ENCODE data around the gene TMA7.
A peak's percentile ranks its signal among the peaks of the same experiment; 100 is the strongest.
"Not testable (repeated sequence)": the region's sequence is repeated elsewhere in the genome, so short reads cannot be mapped to it uniquely, and the experiment has no call there.

Gene TMA7

DNA sequence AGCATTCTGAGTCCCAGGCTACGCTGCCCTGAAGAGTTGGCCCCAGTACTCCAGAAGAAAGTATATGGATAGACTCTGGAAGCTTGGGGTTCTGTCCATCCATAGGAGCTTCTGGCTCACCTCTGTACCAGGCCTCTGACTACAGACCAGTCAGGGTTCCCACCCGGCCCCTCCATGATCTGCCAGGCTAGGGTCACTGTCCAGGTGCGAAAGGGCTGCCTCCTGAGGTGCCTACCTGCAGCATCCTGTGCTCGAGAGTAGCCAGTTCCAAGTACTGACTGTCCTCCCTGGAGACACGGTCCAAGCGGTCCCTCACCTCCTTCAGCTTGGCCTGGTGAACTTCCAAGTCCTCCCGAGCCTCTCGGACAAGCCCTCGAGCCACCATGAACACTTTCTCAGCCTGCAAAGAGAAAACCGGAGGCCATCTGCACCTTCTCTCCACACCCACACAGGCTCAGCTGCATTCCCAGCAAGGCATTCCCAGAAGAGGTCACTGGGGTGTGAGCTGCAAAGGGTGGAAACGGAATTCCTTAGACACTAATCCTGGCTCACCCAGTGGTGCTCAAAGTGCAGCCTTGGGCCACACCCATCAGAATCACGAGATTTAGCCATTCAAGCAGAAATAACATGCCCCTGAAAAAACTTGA is 6.5 kb upstream of the TMA7 start:
- intact Hi-C loops (cut with DNase I), result no loop called here
- peak in 2 of 10 donors; percentile 49 to 71 for DNase-seq

DNA sequence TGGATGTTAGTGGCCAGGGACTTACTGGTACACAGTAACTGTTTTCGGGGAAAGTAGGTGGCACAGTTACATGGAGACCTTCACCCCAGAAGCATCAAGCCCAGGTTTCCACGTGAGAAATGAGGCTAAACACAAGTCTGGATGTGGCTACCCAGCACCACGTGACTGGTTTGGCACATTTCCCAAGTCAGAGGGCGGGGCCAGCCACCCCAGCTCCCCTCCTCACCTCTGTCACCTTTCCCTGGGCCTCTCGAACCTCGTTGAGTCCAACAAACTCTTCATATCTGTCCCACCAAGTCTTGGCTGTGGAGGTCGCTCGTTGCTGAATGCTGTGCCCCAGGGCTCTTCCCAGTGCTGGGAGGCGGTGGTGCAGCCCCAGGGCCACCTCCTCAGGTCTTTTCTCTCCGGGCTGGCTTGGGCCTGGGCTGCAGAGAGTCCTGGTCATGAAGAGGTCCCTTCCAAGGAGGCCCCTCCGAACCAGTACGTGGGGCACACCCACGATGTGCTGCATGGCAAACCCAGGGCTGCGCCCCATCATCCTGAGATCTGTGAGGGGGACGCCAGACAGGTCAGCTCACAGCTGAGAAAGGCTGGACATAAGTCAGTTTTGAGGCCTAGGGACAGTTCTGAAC is 5.3 kb upstream of the TMA7 start:
- intact Hi-C loops (cut with DNase I), result loop anchor here (5.0 kb wide), 1 partner anchor 242 kb away; no protein-coding TSS in a partner anchor
- peak in 2 of 10 donors; percentile 66 to 73 for DNase-seq

DNA sequence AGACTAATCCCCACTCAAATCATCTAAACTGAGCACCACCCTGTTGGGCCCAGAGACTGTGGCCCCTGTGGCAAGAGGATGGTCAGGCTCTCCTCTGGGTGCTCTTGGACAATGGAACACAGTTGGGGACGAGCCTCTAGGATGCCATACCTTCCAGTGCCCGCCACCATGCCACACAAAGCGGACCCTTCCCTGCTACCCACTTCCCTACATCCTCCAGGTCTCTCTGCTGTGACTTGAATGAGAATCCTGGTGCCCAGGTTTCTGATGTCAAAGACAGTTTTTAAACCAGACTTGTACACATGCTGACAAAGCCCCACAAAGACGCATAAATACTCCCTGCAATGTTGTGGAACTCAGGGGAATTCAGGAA is 4.8 kb upstream of the TMA7 start:
- intact Hi-C loops (cut with DNase I), result loop anchor here (5.0 kb wide), 1 partner anchor 243 kb away; no protein-coding TSS in a partner anchor

DNA sequence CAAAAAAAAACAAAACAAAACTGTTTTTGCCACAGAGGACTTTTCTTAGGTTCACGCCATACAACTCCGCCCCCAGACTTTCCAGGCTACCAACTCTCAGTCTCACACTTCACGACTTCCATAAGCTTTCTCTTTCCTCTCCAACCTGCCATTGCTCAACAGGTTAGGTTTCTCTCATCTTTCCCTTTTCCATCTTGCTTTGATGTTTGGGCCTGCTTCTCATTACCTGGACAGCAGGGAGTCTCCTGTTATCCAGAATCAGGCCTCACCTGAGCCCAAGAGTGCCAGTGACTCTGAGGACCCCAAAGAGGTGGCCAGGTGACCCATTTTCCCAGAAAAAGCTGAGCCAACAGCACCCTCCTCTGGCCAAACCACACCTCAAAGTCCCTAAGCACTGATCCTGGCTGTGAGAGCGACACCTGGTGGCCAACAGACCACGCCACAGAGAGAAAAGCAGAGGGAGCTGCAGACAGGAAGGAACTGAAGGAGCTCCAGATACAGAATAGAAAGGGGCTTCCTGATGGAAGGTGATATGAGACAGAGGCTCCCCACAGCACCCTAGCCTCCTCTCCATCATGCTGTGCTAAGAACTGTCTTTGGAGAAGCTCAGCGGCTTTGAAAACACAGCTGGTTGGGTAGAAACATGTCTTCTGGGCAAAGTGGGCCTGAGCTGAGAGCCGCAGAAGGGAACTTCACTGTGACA is 4.1 kb upstream of the TMA7 start:
- intact Hi-C loops (cut with DNase I), result loop anchor here (1.0 to 5.0 kb wide), 4 partner anchors 35 to 244 kb away; no protein-coding TSS in a partner anchor
- DNase-seq, result peak; percentile 77 to 99 (median 92)

More for the DNA sequence above, 4.8 kb upstream of the TMA7 start:
- DNase-seq, result no peak

DNA sequence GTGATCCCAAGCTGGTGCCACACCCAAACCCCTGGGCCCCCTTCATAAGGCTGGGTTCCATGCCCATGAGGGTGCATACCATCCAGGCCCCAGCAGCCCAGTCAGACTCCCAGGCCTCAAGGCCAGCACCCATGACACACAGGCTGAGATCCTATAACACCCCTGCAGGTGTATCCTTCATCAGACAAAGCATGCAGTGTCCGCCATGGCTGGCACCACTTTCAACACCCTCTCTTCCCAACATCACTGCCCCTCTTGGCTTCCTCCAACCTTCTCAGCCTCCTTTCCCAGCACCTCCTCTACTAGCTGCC is 3.6 kb upstream of the TMA7 start:
- intact Hi-C loops (cut with DNase I), result loop anchor here (1.0 to 5.0 kb wide), 4 partner anchors 35 to 244 kb away; no protein-coding TSS in a partner anchor
- DNase-seq, result peak in 1 of 10 donors; percentile 31

DNA sequence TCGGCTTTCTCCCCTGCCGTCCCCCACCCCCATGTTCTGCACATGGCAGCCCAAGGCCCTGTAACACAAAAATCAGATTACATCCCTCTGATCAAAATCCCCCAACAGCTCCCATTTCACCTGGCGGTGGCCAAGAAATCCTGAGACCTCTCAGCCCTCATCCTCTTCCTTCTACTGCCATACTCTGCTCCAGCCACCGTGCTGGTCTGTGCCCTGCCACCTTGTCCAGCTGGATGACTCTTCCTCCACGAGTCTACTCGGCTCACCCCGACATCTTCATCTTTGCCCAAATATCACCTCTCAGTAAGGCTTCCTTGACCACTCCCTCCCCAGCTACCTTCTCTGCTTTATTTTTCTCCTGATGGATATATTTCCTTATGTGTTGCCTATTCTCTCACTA is 3.2 kb upstream of the TMA7 start:
- peak in 1 of 10 donors; percentile 35 for DNase-seq
- intact Hi-C loops (cut with DNase I), result loop anchor here (1.0 to 5.0 kb wide), 4 partner anchors 36 to 245 kb away; no protein-coding TSS in a partner anchor

DNA sequence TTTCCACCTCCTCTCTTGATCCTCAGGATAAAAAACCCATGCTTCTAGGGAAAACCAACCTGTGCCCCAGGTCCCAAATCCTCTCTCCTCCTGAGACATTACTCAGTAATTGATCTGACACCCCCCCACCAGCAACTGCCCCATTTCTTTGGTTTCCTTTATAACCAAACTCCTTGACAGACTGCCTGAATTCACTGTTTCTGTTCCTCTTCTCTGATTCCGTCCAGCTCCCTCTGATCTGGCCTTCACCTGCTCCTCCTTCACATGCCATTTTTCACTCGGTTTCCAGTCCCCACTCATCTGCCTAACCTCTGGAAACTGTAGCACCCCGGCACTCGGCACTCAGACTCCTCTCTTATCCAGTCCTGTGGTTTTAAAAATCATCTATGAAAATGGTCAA is 2.2 kb upstream of the TMA7 start:
- intact Hi-C loops (cut with DNase I), result loop anchor here (2.0 to 5.0 kb wide), 2 partner anchors 205 to 246 kb away; no protein-coding TSS in a partner anchor
- peak in 1 of 10 donors; percentile 26 for DNase-seq

DNA sequence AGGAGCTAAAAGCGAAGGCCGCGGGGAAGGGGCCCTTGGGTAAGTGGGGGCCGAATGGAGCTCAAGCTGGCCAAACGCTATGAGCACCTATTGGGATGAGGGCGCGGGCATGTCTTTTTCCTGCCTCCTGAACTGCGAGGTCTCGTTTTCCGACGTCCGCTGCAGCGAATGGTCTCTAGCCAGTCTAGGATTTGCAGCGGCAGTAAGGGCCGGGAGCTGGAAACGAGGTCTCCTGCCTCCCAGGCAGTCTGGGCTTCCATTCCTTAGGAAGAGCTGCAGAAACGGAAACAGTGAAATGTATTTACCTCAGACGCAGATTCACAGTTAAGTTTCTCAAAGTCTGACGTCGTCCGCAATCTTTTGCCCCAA is 517 bp downstream of the TMA7 start:
- peak in 1 of 10 donors; percentile 82 for DNase-seq
- intact Hi-C loops (cut with DNase I), result no loop called here

DNA sequence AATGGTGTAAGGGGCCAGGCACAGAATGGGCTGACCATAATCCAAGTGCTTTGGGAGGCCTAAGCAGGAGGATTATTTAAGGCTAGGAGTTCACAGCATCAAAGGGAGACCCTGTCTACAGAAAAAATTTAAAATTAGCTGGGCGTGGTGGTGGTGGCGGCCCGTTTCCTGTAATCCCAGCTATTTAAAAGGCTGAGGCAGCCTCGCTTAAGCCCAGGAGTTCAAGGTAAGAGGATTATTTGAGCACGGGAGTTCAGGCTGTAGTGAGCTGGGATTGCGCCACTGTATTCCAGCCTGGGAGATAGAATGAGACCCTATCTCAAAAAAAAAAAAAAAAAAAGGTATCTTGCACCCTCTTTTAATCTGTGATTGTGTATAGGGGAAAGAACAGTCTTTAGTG is 1.9 kb downstream of the TMA7 start:
- intact Hi-C loops (cut with DNase I), result no loop called here
- no peak for DNase-seq

DNA sequence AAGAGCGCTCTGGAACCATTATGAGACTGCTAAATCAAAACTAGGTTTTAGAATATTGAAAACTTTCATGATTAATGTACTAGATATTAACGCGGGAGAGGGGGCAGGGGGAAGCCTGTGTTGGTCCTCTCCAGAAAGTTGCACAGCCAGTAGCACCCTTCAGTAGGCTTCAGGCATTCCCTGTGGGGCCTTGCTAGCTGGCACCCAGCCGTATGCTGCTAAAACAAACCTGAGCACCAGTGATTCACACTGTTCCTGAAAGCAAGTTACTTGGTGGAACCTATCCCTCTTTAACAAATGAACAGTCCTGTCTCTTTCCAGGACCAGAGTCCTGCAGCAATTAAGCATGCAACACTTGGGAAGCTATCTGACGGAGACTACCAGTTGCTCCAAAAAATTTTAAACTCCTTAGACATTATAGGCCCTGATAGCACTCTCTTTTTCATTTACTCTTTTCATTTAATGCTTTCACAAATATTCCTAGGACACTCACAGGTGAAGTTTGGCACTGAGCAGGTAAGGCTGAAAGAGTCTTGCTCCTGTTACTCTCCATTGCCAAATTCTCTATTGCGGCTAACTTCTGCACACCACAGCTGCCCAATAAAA is 5.3 kb downstream of the TMA7 start:
- intact Hi-C loops (cut with DNase I), result loop anchor here (5.0 kb wide), 1 partner anchor 112 kb away; the partner anchor contains the start of gene PFKFB4
- peak in 1 of 10 donors; percentile 11 for DNase-seq

DNA sequence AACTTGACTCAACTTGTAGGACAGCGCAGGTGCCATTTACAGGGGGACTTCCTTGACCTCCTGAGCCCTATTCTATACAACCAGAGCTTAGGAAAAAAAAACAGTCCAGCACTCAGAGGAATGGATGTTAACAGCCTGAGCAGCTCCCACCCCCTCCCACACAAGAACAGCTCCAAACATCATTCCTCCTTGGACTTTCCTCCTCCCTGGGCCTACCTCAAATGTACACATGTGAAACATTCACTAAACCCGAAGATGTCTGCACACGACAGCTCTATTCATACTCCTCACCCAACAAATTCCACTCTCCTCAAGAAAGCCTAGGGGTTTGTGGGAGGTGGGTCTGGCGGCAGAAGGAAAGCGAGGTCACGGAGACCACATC is 6.0 kb downstream of the TMA7 start:
- DNase-seq, result no peak
- intact Hi-C loops (cut with DNase I), result loop anchor here (5.0 kb wide), 1 partner anchor 111 kb away; the partner anchor contains the start of gene PFKFB4

DNA sequence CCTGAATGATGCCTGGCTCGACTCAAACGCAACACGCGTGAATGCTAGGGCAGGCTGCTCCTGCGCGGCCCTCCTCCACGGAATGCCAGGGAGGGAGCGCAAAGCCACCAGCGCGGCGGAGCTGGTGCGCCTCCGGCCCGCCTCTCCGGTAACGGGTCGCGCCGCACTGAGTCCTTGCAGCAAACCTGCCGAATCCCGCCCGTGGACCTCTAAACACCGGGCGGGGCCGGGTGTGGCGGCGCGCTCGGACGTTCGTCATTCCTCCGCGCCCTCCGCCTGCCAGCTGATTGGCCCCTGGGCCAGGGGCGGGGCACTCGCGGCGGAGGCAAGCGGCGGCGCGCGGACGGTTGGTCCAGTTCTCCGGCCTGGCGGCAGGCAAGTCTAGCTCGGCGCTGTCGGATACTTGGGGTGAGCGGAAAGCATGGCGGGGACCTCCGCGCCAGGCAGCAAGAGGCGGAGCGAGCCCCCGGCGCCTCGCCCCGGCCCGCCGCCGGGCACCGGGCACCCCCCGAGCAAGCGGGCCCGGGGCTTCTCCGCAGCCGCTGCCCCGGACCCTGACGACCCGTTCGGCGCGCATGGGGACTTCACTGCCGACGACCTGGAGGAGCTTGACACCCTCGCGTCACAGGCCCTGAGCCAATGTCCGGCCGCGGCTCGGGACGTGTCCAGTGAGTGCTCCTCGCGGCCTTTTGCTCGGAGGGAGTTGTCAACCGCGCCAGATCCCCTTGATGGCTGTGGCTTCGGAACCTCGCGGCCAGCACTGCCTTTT is 6.6 kb downstream of the TMA7 start, which contains the start of gene ATRIP:
Gene ATRIP, plus strand, starts transcription at position 313 of the 769 bp plus-strand sequence. Its CDS starts 109 bp downstream, at position 422.
- intact Hi-C loops (cut with DNase I), result loop anchor here (5.0 kb wide), 1 partner anchor 111 kb away; the partner anchor contains the start of gene PFKFB4
- DNase-seq, result peak; percentile 85 to 99 (median 92)

DNA sequence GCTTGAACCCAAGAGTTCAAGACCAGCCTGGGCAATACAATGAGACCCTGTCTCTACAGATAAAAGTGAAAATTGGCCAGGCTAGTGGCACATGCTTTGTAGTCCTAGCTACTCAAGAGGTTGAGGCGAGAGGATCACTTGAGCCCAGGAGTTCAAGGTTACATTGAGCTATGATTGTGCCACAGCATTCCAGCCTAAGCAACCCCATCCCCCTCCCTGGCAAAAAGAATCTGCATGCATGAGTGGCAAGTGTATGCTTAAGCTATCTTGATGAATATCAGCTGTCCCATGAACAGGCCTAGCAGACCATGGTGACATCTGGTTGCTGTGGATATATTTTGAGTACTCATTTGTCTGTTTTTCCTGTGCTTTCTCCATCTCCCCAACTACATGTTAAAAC is 11.2 kb downstream of the TMA7 start:
- no peak for DNase-seq
- intact Hi-C loops (cut with DNase I), result no loop called here

DNA sequence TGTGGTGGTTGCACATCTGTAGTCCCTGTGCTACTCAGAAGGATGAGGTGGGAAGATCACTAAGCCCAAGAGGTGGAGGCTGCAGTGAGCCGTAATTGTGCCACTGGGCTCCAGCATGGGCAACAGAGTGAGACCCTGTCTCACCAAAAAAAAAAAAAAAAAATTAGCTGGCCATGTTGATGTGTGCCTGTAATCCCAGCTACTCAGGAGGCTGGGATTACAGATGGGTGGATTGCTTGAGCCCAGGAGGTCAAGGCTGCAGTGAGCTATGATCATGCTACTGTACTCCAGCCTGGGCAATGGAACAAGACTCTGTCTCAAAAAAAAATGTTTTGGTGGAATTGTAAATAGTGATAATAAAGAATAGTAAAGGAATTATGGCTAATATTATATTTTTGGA is 16.4 kb downstream of the TMA7 start:
- intact Hi-C loops (cut with DNase I), result no loop called here
- no peak for DNase-seq

DNA sequence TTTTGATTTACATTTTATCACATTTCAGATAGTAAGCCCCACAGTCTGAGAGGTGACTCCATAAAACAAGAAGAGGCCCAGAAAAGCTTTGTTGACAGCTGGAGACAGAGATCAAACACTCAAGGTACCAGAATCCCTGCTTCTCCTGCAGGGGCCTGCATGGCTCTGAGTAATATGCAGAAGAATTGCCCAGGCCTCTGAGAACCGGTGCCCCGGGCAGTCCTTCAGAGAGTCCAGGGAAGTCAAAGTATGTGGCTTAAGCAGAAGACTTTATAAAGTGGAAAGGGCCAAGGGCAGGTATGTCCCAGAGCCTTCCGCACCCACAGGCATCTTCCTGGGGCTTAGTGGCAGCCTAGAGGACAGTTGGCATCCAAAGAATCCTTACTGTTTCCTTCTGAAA is 19.3 kb downstream of the TMA7 start:
- intact Hi-C loops (cut with DNase I), result no loop called here
- DNase-seq, result peak in 1 of 10 donors; percentile 20

DNA sequence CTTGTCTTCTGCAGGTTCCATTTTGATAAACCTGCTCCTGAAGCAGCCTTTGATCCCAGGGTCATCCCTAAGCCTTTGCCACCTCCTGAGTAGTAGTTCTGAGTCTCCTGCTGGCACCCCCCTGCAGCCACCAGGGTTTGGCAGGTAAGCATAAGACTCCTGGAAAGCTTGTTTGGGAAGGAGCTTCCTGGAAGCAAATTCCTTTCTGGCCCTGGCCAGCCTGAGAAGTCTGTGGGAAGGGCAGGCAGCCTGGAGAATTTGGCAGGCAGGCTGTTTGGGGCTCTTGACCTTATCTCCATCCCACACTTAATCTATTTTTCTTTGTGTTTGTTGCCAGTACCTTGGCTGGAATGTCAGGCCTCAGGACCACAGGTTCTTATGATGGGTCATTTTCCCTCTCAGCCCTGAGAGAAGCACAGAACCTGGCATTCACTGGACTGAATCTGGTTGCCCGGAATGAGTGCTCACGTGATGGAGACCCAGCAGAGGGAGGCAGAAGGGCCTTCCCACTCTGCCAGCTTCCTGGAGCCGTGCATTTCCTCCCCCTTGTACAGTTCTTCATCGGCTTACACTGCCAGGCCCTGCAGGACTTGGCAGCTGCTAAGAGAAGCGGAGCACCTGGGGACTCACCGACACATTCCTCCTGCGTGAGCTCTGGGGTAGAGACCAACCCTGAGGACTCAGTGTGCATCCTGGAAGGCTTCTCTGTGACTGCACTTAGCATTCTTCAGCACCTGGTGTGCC is 19.9 kb downstream of the TMA7 start:
- DNase-seq, result peak in 1 of 10 donors; percentile 61
- intact Hi-C loops (cut with DNase I), result no loop called here

DNA sequence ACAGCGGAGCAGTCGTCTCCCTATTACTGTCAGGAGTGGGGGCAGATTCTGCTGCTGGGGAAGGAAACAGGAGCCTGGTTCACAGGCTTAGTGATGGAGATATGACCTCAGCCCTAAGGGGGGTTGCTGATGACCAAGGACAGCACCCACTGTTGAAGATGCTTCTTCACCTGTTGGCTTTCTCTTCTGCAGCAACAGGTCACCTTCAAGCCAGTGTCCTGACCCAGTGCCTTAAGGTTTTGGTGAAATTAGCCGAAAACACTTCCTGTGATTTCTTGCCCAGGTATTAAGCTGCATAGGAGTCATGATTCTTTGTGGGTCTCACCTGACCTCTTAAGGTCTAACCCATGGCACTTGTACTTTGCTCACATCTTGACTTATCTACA is 20.5 kb downstream of the TMA7 start:
- intact Hi-C loops (cut with DNase I), result no loop called here
- DNase-seq, result no peak

DNA sequence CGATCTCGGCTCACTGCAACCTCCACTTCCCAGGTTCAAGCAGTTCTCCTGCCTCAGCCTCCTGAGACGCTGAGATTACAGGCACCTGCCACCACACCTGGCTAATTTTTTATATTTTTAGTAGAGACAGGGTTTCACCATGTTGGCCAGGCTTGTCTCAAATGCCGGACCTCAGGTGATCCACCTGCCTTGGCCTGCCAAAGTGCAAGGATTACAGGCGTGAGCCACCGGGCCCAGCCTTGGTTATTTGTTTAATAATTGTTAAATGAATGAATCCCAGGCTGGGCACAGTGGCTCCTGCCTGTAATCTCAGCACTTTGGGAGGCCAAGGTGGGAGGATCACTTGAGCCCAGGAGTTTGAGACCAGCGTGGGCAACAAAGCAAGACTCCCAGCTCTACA is 21.7 kb downstream of the TMA7 start:
- intact Hi-C loops (cut with DNase I), result not testable (repeated sequence)
- peak in 1 of 10 donors; percentile 48 for DNase-seq

DNA sequence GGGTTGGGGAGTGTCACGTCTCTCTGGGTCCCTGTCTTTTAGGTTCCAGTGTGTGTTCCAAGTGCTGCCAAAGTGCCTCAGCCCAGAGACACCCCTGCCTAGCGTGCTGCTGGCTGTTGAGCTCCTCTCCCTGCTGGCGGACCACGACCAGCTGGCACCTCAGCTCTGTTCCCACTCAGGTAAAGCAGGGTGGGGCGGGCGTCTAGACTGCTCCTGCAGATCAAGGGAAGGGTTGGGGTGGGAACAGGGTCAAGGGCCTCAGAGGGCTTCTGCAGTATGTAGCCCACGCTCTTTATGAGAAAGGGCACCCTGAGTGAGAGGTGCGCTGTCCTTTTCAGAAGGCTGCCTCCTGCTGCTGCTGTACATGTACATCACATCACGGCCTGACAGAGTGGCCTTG is 23.6 kb downstream of the TMA7 start:
- DNase-seq, result no peak
- intact Hi-C loops (cut with DNase I), result no loop called here

Data from posterior cingulate gyrus (tissue), 11 donors.